ENCODE data around the gene CCDC92.

Gene CCDC92

GRCh38 chr12:123992118-123992825 lies 19.6 kb upstream of the CCDC92 start:
- TF ChIP-seq TCF4 (CRISPR knock-in tag; IDR thresholded peaks at IDR 0.05; ENCODE audit: borderline replicate concordance) = no peak
- TF ChIP-seq OSR1 (CRISPR knock-in tag; IDR thresholded peaks at IDR 0.05) = no peak
- TF ChIP-seq CSDC2 (CRISPR knock-in tag; IDR thresholded peaks at IDR 0.05) = no peak
- TF ChIP-seq PPARA (CRISPR knock-in tag; IDR thresholded peaks at IDR 0.05; ENCODE audit: borderline replicate concordance) = no peak
- no peak for TF ChIP-seq ESRRG (CRISPR knock-in tag; IDR thresholded peaks at IDR 0.05)
- no peak for TF ChIP-seq ZFP3 (CRISPR knock-in tag; IDR thresholded peaks at IDR 0.05)
- TF ChIP-seq TOX (CRISPR knock-in tag; IDR thresholded peaks at IDR 0.05; ENCODE audit: borderline replicate concordance) = no peak
- TF ChIP-seq, protein P1, sequence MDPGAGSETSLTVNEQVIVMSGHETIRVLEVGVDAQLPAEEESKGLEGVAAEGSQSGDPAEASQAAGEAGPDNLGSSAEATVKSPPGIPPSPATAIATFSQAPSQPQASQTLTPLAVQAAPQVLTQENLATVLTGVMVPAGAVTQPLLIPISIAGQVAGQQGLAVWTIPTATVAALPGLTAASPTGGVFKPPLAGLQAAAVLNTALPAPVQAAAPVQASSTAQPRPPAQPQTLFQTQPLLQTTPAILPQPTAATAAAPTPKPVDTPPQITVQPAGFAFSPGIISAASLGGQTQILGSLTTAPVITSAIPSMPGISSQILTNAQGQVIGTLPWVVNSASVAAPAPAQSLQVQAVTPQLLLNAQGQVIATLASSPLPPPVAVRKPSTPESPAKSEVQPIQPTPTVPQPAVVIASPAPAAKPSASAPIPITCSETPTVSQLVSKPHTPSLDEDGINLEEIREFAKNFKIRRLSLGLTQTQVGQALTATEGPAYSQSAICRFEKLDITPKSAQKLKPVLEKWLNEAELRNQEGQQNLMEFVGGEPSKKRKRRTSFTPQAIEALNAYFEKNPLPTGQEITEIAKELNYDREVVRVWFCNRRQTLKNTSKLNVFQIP (CRISPR knock-in tag; IDR thresholded peaks at IDR 0.05; ENCODE audit: borderline replicate concordance, low read depth) = no peak
- TF ChIP-seq ZFP30 (CRISPR knock-in tag; IDR thresholded peaks at IDR 0.05) = no peak
- no peak for ATAC-seq

DNA sequence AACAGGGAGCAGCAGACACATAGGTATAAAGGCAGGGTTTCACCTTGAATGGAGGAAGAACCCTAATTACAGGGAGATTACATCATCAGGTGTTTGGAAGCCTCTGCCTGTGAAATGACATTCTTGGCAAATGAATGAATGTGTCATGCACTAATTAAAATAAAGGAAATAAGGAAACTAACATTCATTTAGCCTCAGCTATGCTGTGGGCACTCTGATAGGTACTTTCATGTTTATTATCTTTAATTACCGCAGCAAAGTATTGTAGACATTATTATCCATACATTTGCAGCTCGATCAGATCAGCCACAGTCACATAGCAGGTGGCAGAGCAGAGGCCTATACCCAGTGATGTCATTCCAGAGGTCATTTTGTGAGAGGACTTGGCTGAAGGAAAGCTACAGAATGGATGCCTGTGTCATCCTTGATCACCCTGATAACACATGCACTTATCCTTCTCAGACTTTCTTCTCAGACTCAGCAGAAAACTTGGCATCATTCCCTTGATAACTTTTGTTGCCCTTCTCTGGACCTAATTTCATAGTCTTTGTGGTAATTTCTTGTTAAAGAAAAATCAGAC lies 18.8 kb upstream of the CCDC92 start:
- TF ChIP-seq BACH2 (CRISPR knock-in tag; IDR thresholded peaks at IDR 0.05; ENCODE audit: borderline replicate concordance) (no peak), TCF4 (CRISPR knock-in tag; IDR thresholded peaks at IDR 0.05; ENCODE audit: borderline replicate concordance) (no peak), PPARA (CRISPR knock-in tag; IDR thresholded peaks at IDR 0.05; ENCODE audit: borderline replicate concordance) (no peak), GLIS3 (CRISPR knock-in tag; IDR thresholded peaks at IDR 0.05) (no peak), ZFP30 (CRISPR knock-in tag; IDR thresholded peaks at IDR 0.05) (no peak)
- ATAC-seq = no peak

- no peak for ATAC-seq
- TF ChIP-seq PPARA (CRISPR knock-in tag; IDR thresholded peaks at IDR 0.05; ENCODE audit: borderline replicate concordance) (no peak), ZFP3 (CRISPR knock-in tag; IDR thresholded peaks at IDR 0.05) (no peak), ZNF565 (CRISPR knock-in tag; conservative IDR thresholded peaks at IDR 0.05; ENCODE audit: low read depth) (no peak), SNAI2 (CRISPR knock-in tag; IDR thresholded peaks at IDR 0.05) (no peak), ZNF8 (CRISPR knock-in tag; IDR thresholded peaks at IDR 0.05) (no peak), ZC3H10 (CRISPR knock-in tag; IDR thresholded peaks at IDR 0.05) (no peak), ZFP30 (CRISPR knock-in tag; IDR thresholded peaks at IDR 0.05) (no peak), TSHZ2 (CRISPR knock-in tag; IDR thresholded peaks at IDR 0.05) (no peak), RARB (CRISPR knock-in tag; IDR thresholded peaks at IDR 0.05) (no peak)
- TF ChIP-seq, protein P2, sequence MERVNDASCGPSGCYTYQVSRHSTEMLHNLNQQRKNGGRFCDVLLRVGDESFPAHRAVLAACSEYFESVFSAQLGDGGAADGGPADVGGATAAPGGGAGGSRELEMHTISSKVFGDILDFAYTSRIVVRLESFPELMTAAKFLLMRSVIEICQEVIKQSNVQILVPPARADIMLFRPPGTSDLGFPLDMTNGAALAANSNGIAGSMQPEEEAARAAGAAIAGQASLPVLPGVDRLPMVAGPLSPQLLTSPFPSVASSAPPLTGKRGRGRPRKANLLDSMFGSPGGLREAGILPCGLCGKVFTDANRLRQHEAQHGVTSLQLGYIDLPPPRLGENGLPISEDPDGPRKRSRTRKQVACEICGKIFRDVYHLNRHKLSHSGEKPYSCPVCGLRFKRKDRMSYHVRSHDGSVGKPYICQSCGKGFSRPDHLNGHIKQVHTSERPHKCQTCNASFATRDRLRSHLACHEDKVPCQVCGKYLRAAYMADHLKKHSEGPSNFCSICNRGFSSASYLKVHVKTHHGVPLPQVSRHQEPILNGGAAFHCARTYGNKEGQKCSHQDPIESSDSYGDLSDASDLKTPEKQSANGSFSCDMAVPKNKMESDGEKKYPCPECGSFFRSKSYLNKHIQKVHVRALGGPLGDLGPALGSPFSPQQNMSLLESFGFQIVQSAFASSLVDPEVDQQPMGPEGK (CRISPR knock-in tag; IDR thresholded peaks at IDR 0.05; ENCODE audit: borderline replicate concordance) = no peak
Observed at GRCh38 chr12:123990511-123990910, 17.9 kb upstream of the CCDC92 start.

GRCh38 chr12:123989753-123990152 lies 17.1 kb upstream of the CCDC92 start:
- no peak for ATAC-seq
- TF ChIP-seq ZNF8 (CRISPR knock-in tag; IDR thresholded peaks at IDR 0.05) (no peak), ZFP3 (CRISPR knock-in tag; IDR thresholded peaks at IDR 0.05) (no peak), OSR1 (CRISPR knock-in tag; IDR thresholded peaks at IDR 0.05) (no peak)

DNA sequence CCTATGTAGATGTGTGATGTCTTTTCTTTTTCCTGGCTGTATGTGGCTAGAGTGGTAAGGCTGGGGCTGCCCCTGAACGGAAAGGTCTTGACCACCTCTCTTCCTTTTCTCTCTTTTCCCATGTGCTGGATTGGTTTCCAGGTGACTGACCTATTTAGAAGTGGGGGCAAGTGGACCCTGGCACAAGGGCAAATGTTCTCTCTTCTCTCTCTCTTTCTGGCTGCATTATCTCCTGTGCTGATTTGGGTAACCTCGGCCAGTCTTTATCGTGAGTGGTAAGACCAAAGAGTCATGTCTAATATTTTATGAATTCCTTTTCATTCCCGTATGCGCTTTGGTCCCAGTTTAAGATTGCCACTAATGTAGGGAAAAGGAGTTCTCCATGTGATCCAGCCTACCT lies 16.5 kb upstream of the CCDC92 start:
- ATAC-seq = no peak
- TF ChIP-seq TOX (CRISPR knock-in tag; IDR thresholded peaks at IDR 0.05; ENCODE audit: borderline replicate concordance) (no peak), TCF4 (CRISPR knock-in tag; IDR thresholded peaks at IDR 0.05; ENCODE audit: borderline replicate concordance) (no peak), BACH2 (CRISPR knock-in tag; IDR thresholded peaks at IDR 0.05; ENCODE audit: borderline replicate concordance) (no peak)
- TF ChIP-seq, protein P2 (CRISPR knock-in tag; IDR thresholded peaks at IDR 0.05; ENCODE audit: borderline replicate concordance) = no peak
